ENCODE data around the gene TRPV3.

DNA sequence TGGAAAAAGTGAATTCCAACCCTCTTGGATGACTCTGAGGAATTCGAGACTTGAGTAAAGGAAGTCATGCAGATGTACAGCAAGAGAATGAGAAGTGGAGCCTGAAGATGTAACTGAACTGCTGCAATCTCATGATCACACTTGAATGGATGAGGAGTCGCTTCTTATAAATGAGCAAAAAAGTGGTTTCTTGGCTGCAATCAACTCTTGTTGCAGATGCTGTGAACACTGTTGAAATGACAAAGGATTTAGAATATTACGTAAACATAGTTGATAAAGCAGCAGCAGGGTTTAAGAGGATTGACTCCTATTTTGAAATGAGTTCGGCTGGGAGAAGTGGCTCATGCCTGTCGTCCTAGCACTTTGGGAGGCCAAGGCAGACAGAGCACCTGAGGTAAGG lies 56.3 kb downstream of the TRPV3 start:
- TF ChIP-seq, protein P1, sequence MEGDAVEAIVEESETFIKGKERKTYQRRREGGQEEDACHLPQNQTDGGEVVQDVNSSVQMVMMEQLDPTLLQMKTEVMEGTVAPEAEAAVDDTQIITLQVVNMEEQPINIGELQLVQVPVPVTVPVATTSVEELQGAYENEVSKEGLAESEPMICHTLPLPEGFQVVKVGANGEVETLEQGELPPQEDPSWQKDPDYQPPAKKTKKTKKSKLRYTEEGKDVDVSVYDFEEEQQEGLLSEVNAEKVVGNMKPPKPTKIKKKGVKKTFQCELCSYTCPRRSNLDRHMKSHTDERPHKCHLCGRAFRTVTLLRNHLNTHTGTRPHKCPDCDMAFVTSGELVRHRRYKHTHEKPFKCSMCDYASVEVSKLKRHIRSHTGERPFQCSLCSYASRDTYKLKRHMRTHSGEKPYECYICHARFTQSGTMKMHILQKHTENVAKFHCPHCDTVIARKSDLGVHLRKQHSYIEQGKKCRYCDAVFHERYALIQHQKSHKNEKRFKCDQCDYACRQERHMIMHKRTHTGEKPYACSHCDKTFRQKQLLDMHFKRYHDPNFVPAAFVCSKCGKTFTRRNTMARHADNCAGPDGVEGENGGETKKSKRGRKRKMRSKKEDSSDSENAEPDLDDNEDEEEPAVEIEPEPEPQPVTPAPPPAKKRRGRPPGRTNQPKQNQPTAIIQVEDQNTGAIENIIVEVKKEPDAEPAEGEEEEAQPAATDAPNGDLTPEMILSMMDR (conservative IDR thresholded peaks at IDR 0.05 in 1 of 2, IDR thresholded peaks at IDR 0.05 in 1 of 2; ENCODE audit: low read depth in 1 of 2, low read length in 2 of 2) = no peak
- TF ChIP-seq EZH2 (IDR thresholded peaks at IDR 0.05; ENCODE audit: low read length, missing control alignments) = no peak
